ENCODE data around the gene PLEKHO2. TPM values are rescaled to one million over a fixed set of nuclear protein-coding genes. Genes with fewer than 3 reads are reported as not detected.

The PLEKHO2 gene
- total RNA-seq, 1 donor from 2014 or later = 62.7 TPM

DNA sequence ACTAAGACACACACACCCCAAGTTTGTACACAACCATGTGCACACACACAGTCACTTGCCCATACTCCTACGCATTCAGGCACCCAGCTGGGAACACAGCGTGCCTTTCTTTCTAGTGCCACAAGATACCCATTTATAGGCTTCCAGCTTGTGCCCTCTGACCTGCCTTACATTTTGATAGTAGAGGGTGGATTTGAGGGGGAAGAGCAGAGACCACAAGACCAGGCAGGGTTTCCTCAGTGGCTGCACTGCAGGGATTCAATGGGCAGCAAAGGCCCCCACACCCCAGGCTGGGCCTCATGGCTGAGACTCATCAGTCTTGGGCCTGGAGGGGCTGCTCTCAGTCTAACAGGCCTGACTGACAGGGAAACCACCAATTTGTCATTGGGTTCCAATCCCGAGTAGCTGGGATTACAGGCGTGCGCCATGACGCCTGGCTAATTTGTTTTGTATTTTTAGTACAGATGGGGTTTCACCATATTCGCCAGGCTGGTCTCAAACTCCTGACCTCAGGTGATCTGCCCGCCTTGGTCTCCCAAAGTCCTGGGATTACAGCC is 51.2 kb downstream of the PLEKHO2 start:
- no peak for DNase-seq (ENCODE audit: low read depth in 2 of 2)

- DNase-seq (ENCODE audit: low read depth in 2 of 2) = peak; percentile 98 to 100
These were observed 52.0 kb downstream of the PLEKHO2 start for GRCh38 chr15:64893481-64894394.

DNA sequence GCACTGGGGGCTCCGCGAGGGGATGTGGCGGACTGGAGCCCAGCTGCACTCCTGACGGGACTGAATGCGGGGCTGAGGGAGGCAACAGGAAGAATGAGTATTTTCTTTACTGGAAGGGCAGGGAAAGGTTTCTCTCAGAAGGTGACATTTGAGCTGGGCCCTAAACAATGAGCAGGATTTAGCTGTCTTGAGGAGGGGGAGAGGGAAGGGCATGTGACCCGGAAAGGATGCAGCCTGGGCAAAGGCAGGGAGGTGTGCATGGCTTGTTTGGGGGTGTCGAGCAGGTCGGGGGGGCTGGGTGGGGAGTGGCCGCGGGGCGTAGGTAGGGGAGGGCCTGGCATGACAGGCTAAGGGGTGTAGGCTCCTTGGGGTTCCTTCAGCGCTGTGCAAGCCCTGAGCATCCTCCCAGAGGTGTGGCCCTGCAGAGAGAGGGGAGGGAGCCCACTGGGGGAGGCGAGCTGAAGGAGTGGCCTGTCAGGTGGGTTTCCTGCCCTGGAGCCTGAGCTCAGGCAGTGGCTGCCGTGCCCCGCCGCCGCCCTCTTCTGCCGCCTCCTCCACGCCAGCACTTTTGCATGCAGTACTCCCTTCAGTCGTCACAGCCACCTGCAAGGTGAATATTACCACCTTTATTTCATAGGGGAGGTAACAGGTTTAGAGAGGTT is 52.8 kb downstream of the PLEKHO2 start:
- no peak for DNase-seq (ENCODE audit: low read depth in 2 of 2)

DNA sequence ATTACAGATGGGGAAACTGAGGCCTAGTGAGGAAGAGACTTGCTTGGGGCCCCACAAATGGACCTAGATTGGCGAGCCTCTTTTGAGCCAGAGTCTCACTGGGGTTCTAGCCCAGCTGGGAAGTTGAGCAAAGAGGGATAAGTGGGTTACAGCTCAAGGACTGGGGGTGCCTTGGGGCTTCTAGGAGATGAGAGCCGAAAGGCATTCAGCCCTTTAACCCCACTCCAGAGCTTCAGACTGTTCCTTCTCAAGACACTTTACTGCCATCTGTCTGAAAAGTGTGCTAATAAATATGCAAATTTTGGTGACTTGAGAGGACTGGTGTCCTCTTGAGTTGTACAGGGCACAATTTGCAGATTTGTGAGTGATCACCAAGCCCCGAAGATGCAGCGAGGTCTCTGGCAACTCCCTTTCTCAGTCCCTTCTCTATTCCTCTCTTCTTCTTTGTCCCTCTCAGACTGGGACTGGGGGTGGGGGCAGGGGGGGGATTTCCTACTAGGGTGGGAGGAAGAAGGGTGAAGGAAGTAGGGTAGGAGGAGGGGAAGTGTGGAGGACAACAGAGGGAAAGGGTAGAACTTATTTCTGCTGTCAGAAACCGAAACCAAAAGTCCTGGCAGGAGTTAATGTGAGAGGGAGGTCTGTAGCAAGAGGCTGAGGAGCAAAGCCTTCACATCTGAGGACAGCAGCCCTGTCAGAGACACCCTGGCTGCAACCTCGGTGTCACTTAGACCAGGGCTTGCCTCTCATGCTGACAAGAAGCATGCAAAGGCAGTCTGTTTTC is 53.8 kb downstream of the PLEKHO2 start:
- peak; percentile 59 to 71 for DNase-seq (ENCODE audit: low read depth in 2 of 2)

GRCh38 chr15:64896371-64897069 is 54.8 kb downstream of the PLEKHO2 start:
- no peak for DNase-seq (ENCODE audit: low read depth in 2 of 2)

- peak; percentile 60 to 85 for DNase-seq (ENCODE audit: low read depth in 2 of 2)
These were observed 55.8 kb downstream of the PLEKHO2 start for GRCh38 chr15:64897345-64897985.

- DNase-seq (ENCODE audit: low read depth in 2 of 2) = no peak
These were observed 56.7 kb downstream of the PLEKHO2 start for GRCh38 chr15:64898406-64898805.

GRCh38 chr15:64901141-64901540 is 59.4 kb downstream of the PLEKHO2 start:
- no peak for DNase-seq (ENCODE audit: low read depth in 2 of 2)

GRCh38 chr15:64901914-64902313 is 60.2 kb downstream of the PLEKHO2 start:
- no peak for DNase-seq (ENCODE audit: low read depth in 2 of 2)

DNA sequence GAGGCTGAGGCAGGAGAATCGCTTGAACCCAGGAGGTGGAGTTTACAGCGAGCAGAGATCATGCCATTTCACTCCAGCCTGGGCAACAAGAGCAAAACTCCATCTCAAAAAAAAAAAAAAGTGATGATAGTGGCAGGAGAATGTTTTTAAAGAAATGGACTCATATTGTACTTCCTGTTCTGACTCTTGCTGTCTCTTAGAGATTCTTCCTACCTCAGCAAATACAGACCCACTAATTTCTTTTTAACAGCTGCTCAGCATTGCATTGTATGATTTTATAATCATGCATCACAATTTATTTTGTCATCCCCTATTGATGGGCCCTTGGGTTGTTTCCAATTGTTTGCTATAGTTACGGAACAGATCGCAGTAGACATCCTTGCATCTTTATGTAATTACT is 61.1 kb downstream of the PLEKHO2 start:
- DNase-seq (ENCODE audit: low read depth in 2 of 2) = no peak

DNA sequence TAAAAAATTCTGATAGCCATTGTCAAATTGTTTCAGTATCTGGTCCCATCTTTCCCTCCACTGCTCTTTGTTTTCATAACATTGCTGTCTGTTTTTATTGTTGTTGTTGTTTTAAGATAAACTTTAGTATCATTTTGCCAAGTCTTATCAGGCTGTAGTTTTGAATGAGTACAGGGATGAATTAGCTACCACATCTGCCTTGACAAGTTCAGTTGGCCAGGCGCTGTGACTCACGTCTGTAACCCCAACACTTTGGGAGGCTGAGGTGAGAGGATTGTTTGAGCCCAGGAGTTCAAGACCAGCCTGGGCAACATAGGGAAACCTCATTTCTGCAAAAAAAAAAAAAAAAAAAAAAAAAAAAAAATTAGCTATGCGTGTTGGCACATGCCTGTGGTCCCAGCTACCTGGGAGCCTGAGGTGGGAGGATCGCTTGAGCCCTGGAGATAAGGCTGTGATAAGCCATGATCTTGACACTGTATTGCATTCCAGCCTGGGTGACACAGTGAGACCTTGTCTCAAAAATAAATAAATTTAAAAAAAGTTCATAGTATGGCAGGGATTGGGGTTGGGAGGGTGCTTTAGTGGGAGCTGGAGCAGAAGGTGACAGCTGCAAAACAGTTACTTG is 61.7 kb downstream of the PLEKHO2 start:
- DNase-seq (ENCODE audit: low read depth in 2 of 2) = no peak

DNA sequence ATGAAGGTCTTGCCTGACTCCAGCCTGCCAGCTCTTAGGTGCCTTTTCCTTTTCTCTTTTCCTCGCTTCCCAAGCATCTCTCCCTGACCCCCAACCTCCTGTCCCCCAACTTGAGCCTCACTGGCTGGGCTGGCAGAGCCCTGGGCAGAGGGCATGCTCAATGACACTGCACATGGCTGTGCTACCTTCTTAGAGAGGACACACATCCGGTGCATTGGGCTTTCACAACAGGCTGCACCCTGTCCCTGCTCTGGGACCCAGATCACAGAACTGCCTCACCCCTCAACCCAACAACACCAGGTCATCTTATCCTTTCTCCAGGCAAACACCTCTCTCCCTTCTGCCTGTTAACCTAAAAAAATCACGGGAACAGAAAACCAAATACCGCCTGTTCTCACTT is 62.5 kb downstream of the PLEKHO2 start:
- no peak for DNase-seq (ENCODE audit: low read depth in 2 of 2)

- DNase-seq (ENCODE audit: low read depth in 2 of 2) = peak; percentile 77 to 84
These were observed 63.6 kb downstream of the PLEKHO2 start for GRCh38 chr15:64905119-64905831.

DNA sequence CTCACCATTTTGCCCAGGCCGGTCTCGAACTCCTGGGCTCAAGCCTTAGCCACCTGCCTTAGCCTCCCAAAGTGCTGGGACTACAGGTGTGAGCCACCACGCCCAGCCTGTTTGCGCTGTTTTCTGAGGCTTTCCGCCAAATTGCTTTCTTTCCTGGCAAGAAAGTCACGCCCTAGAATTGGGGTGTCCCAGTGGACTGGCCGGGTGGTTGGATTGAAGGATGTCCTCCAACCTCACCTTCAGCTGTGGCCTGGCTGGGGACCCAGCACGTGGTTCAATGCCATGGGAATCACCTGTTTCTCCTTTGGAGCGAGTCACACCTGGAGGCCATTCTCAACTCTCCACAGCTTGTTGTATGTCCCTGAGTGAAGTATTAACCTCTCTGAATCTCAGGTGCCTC is 64.2 kb downstream of the PLEKHO2 start:
- no peak for DNase-seq (ENCODE audit: low read depth in 2 of 2)

GRCh38 chr15:64906402-64906801 is 64.7 kb downstream of the PLEKHO2 start:
- DNase-seq (ENCODE audit: low read depth in 2 of 2) = no peak

DNA sequence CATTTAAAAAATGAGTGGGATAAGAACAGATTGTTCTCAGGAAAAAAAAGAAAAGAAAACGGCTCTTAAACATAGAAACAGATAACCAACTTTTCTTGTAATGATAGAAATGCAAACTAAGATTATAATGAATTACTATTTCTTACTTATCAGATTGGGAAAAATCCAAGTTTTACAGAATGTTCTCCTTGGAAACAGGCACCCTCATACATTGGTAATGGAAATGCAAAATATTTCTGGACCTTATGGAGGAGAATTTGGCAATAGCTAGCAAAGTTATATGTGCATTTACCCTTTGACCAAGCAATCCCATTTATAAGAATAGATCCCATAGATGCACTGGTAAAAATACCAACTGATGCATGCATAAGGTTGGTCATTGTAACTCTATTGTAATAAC is 66.3 kb downstream of the PLEKHO2 start:
- no peak for DNase-seq (ENCODE audit: low read depth in 2 of 2)

DNA sequence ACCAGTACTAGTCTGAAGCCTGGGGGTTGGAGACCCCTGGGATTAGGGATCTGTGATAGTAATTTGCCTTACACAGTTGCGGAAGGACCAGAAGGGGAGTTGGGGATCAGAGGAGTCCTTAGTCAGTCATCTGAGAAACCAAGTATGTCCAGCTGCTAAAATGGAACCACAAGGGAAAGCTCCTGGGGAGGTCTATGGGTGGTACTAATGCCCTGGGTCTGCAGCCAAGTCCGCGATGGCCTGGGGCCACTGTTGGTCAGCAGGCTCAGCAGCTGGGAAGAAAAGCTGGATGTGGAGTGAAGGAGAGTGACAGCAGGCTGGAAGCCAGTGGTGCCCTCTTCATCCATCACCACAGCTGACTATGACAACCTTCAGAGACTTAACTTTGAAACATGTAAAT is 67.8 kb downstream of the PLEKHO2 start:
- DNase-seq (ENCODE audit: low read depth in 2 of 2) = no peak

- peak; percentile 46 to 50 for DNase-seq (ENCODE audit: low read depth in 2 of 2)
These were observed 69.8 kb downstream of the PLEKHO2 start, which contains the start of gene ANKDD1A for GRCh38 chr15:64911311-64912186. Gene ANKDD1A, plus strand, starts transcription at chr15:64911902. Its CDS starts 29 bp downstream, at chr15:64911931.
